Smooth muscle cell (in vitro differentiated cells): ENCODE data around the gene MAD1L1. TPM values are rescaled to one million over a fixed set of nuclear protein-coding genes. Genes with fewer than 3 reads are reported as not detected.

ENCODE experiments used
- DNase-seq: peaks from one replicate; lab custom pipeline; 2025; ENCODE audit not compliant: unreplicated experiment; lab: John Stamatoyannopoulos, UW
- H2AFZ ChIP-seq: fragments of 200-600 bp; sonication (generic); 2 replicates; pipeline ENCODE4 v1.6.0; 2016; ENCODE audit warnings: antibody characterized with exemption, low read depth, mild to moderate bottlenecking
- H3F3A ChIP-seq: fragments of 200-600 bp; sonication (generic); 2 replicates; pipeline ENCODE4 v1.6.0; 2017; ENCODE audit warnings: antibody characterized with exemption, low read depth
- H3K27ac ChIP-seq: fragments of 200-600 bp; sonication (generic); 2 replicates; pipeline ENCODE4 v1.5.1; 2016; ENCODE audit warnings: low read depth, mild to moderate bottlenecking
- H3K27me3 ChIP-seq: fragments of 200-600 bp; sonication (generic); 2 replicates; pipeline ENCODE4 v1.6.1; 2016; ENCODE audit warnings: low read depth, mild to moderate bottlenecking
- H3K36me3 ChIP-seq: fragments of 200-600 bp; sonication (generic); 2 replicates; pipeline ENCODE4 v1.5.1; 2016; ENCODE audit warnings: low read depth
- H3K4me1 ChIP-seq: fragments of 200-600 bp; sonication (generic); 2 replicates; pipeline ENCODE4 v1.5.1; 2016; ENCODE audit warnings: low read depth
- H3K4me2 ChIP-seq: fragments of 200-600 bp; sonication (generic); 2 replicates; pipeline ENCODE4 v1.6.0; 2016; ENCODE audit warnings: mild to moderate bottlenecking
- H3K4me3 ChIP-seq: fragments of 200-600 bp; sonication (generic); 2 replicates; pipeline ENCODE4 v1.5.1; 2016; ENCODE audit warnings: mild to moderate bottlenecking
- H3K79me2 ChIP-seq: fragments of 200-600 bp; sonication (generic); 2 replicates; pipeline ENCODE4 v1.6.0; 2016; ENCODE audit warnings: low read depth, mild to moderate bottlenecking
- H3K9ac ChIP-seq: fragments of 200-600 bp; sonication (generic); 2 replicates; pipeline ENCODE4 v1.6.0; 2016; ENCODE audit warnings: low read depth
- H3K9me3 ChIP-seq: fragments of 200-600 bp; sonication (generic); replicated peaks from 2 replicates; pipeline ENCODE4 v1.5.1; 2016; ENCODE audit warnings: low read depth
- H4K20me1 ChIP-seq: fragments of 200-600 bp; sonication (generic); 2 replicates; pipeline ENCODE4 v1.6.0; 2016; ENCODE audit warnings: low read depth
- CTCF ChIP-seq: fragments of 200-600 bp; sonication (generic); IDR thresholded peaks from 2 replicates; pipeline ENCODE4 v1.5.1; 2017; ENCODE audit warnings: borderline replicate concordance, mild to moderate bottlenecking, antibody characterized with exemption; ENCODE audit not compliant: insufficient read depth, poor library complexity, severe bottlenecking
- WGBS: methylation state at CpG from one replicate; pipeline ENCODE4 v1.1.7; 2016; ENCODE audit warnings: low lambda C conversion rate; 5-methylcytosine and 5-hydroxymethylcytosine counted together
- polyA plus RNA-seq: library from polyadenylated mRNA; unstranded; fragments of >200 nt; fragmentation: Nextera tagmentation; extraction: Ambion mirVana; gene quantifications from 2 replicates; pipeline ENCODE4 v1.2.1, GENCODE V29; 2016
- total RNA-seq: library from RNA; depleted of rRNA; stranded (reverse); fragments of >200 nt; gene quantifications from 2 replicates; pipeline ENCODE4 v1.2.3, GENCODE V29; 2014

MAD1L1 gene
- total and polyA plus RNA-seq, 2 experiments from 2014 or later: 33.4 to 60.7 TPM

GRCh38 chr7:2144926-2145325, 87.8 kb downstream of the MAD1L1 start:
- Histone ChIP-seq H3K9ac (no peak overlapping the region), H3K79me2 (no peaks in the 10 kb centered on the region), H3K4me2 (no peak overlapping the region), H3F3A (no peaks in the 10 kb centered on the region), H3K9me3 (no peaks in the 10 kb centered on the region), H3K27ac (no peak overlapping the region), H3K4me1 (no peaks in the 10 kb centered on the region), H4K20me1 (peaks cover 8% of the 10 kb centered on the region), H3K4me3 (no peak overlapping the region), H2AFZ (no peak overlapping the region), H3K27me3 (no peaks in the 10 kb centered on the region), H3K36me3 (no peaks in the 10 kb centered on the region)
- DNase-seq: no peak
- 98% methylated on average over 14 of the region's 15 CpGs for WGBS
- no peak for TF ChIP-seq CTCF

- Histone ChIP-seq H3K9me3 (no peaks in the 10 kb centered on the region), H3K27ac (no peak overlapping the region), H3F3A (no peaks in the 10 kb centered on the region), H2AFZ (no peak overlapping the region), H3K4me1 (no peaks in the 10 kb centered on the region), H3K4me3 (no peak overlapping the region), H4K20me1 (peaks cover 6% of the 10 kb centered on the region), H3K36me3 (no peaks in the 10 kb centered on the region), H3K4me2 (no peak overlapping the region), H3K9ac (no peak overlapping the region), H3K27me3 (no peaks in the 10 kb centered on the region), H3K79me2 (no peaks in the 10 kb centered on the region)
- no peak for TF ChIP-seq CTCF
- 96% methylated on average over 25 of the region's 25 CpGs for WGBS
- DNase-seq: no peak
These were observed 88.7 kb downstream of the MAD1L1 start for GRCh38 chr7:2143981-2144595.

- TF ChIP-seq CTCF: no peak
- Histone ChIP-seq H2AFZ (no peak overlapping the region), H3K27me3 (no peaks in the 10 kb centered on the region), H3K9me3 (no peaks in the 10 kb centered on the region), H3K4me2 (no peak overlapping the region), H3K4me1 (no peaks in the 10 kb centered on the region), H3K79me2 (no peaks in the 10 kb centered on the region), H3K36me3 (no peaks in the 10 kb centered on the region), H3F3A (no peaks in the 10 kb centered on the region), H3K9ac (no peak overlapping the region), H3K27ac (no peak overlapping the region), H4K20me1 (peaks cover 6% of the 10 kb centered on the region), H3K4me3 (no peak overlapping the region)
- 87% methylated on average over 7 of the region's 7 CpGs for WGBS
- no peak for DNase-seq
These were observed 89.3 kb downstream of the MAD1L1 start for GRCh38 chr7:2143450-2143849.

- no peaks in the 10 kb centered on the region for H3K9me3 ChIP-seq
- H3K4me2 ChIP-seq: no peak overlapping the region
- no peaks in the 10 kb centered on the region for H3K4me1 ChIP-seq
- no peaks in the 10 kb centered on the region for H3K79me2 ChIP-seq
- H4K20me1 ChIP-seq: peaks cover 6% of the 10 kb centered on the region
- no peak overlapping the region for H3K9ac ChIP-seq
- H3F3A ChIP-seq: no peaks in the 10 kb centered on the region
- no peak overlapping the region for H3K4me3 ChIP-seq
- DNase-seq: no peak
- no peak for TF ChIP-seq CTCF
- H2AFZ ChIP-seq: no peak overlapping the region
- H3K36me3 ChIP-seq: no peaks in the 10 kb centered on the region
- over 99% methylated on average over 19 of the region's 20 CpGs for WGBS
- no peak overlapping the region for H3K27ac ChIP-seq
- no peaks in the 10 kb centered on the region for H3K27me3 ChIP-seq
These were observed 90.4 kb downstream of the MAD1L1 start for GRCh38 chr7:2142386-2142785.
